OCI-LY3 (cell line): Measurements from ENCODE around the gene PIEZO2.

Experiments used
- H2AFZ ChIP-seq: fragments of 200-600, 300-600 bp; shearing (Covaris generic); 2 replicates; pipeline ENCODE4 v1.6.0; 2014; ENCODE audit warnings: antibody characterized with exemption, low read depth, low read length
- H3K27ac ChIP-seq: fragments of 200-600, 300-600 bp; sonication (generic); 2 replicates; pipeline ENCODE4 v1.5.1; 2014; ENCODE audit warnings: mild to moderate bottlenecking, low read length, moderate library complexity, mixed read lengths
- H3K27me3 ChIP-seq: fragments of 200-600, 300-600 bp; sonication (generic); 2 replicates; pipeline ENCODE4 v1.6.1; 2014; ENCODE audit warnings: low read depth, low read length, mixed read lengths
- H3K36me3 ChIP-seq: fragments of 200-600, 300-600 bp; sonication (generic); replicated peaks from 2 replicates; pipeline ENCODE3; 2014; ENCODE audit warnings: low read depth, low read length, mixed read lengths
- H3K4me1 ChIP-seq: fragments of 300-600, 200-600 bp; sonication (generic); 2 replicates; pipeline ENCODE4 v1.6.1; 2014; ENCODE audit warnings: low read length, mixed read lengths
- H3K4me2 ChIP-seq: fragments of 200-600, 300-600 bp; sonication (generic); 2 replicates; pipeline ENCODE4 v1.6.1; 2014; ENCODE audit warnings: low read length, mixed read lengths
- H3K4me3 ChIP-seq: fragments of 300-600, 200-600 bp; sonication (generic); 2 replicates; pipeline ENCODE4 v1.5.1; 2014; ENCODE audit warnings: antibody characterized with exemption, mild to moderate bottlenecking, low read length, moderate library complexity
- H3K79me2 ChIP-seq: fragments of 300-600, 200-600 bp; shearing (Covaris generic); 2 replicates; pipeline ENCODE4 v1.6.1; 2014; ENCODE audit warnings: mild to moderate bottlenecking, low read length, mixed read lengths
- H3K9ac ChIP-seq: fragments of 300-600, 200-600 bp; shearing (Covaris generic); 2 replicates; pipeline ENCODE4 v1.6.0; 2014; ENCODE audit warnings: mild to moderate bottlenecking, low read length, moderate library complexity
- H3K9me3 ChIP-seq: fragments of 200-600, 300-600 bp; shearing (Covaris generic); 2 replicates; pipeline ENCODE4 v1.6.1; 2014; ENCODE audit warnings: low read length, mixed read lengths; ENCODE audit not compliant: insufficient read depth
- H4K20me1 ChIP-seq: fragments of 200-600, 300-600 bp; sonication (generic); 2 replicates; pipeline ENCODE4 v1.6.1; 2016; ENCODE audit warnings: low read length, mixed read lengths; ENCODE audit not compliant: insufficient read depth
- EZH2phosphoT487 ChIP-seq: fragments of 200-600 bp; shearing (Covaris generic); IDR thresholded peaks from 2 replicates; pipeline ENCODE4 v1.6.1; 2018; ENCODE audit warnings: antibody characterized with exemption, mixed run types, low read depth
- TF ChIP-seq, protein P1 (sequence below): fragments of 200-600, 300-600 bp; sonication (generic); IDR thresholded peaks from 2 replicates; pipeline ENCODE4 v1.5.1; 2014; ENCODE audit warnings: antibody characterized with exemption, low read length, low read depth

The PIEZO2 gene

DNA sequence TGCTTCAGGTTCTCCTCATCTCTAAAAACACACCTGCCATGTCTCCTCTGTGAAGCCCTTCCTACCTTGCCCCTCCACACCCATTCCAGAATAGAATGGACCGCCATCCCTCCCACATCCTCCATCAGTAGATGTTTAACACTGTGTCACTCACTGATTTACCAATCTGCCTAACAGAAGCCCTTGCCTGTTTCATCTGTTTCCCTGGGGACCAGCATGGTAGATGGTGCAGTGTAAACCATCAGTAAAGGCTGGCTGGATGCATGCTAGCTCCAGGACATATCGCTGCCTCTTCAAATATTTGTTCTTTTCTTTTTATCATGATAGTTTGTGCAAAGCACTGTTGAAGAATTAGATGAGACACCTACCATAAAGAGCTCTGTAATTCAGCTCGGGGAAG lies 271.4 kb downstream of the PIEZO2 start:
- Histone ChIP-seq H4K20me1 (no peaks in the 10 kb centered on the region), H3K27me3 (no peaks in the 10 kb centered on the region), H3K36me3 (no peaks in the 10 kb centered on the region), H3K79me2 (no peaks in the 10 kb centered on the region), H3K4me1 (no peaks in the 10 kb centered on the region), H3K4me3 (no peak overlapping the region), H3K9ac (no peak overlapping the region), H3K4me2 (no peak overlapping the region), H3K27ac (no peak overlapping the region), H2AFZ (no peak overlapping the region), H3K9me3 (no peaks in the 10 kb centered on the region)
- no peak for TF ChIP-seq EZH2phosphoT487
- TF ChIP-seq, protein P1, sequence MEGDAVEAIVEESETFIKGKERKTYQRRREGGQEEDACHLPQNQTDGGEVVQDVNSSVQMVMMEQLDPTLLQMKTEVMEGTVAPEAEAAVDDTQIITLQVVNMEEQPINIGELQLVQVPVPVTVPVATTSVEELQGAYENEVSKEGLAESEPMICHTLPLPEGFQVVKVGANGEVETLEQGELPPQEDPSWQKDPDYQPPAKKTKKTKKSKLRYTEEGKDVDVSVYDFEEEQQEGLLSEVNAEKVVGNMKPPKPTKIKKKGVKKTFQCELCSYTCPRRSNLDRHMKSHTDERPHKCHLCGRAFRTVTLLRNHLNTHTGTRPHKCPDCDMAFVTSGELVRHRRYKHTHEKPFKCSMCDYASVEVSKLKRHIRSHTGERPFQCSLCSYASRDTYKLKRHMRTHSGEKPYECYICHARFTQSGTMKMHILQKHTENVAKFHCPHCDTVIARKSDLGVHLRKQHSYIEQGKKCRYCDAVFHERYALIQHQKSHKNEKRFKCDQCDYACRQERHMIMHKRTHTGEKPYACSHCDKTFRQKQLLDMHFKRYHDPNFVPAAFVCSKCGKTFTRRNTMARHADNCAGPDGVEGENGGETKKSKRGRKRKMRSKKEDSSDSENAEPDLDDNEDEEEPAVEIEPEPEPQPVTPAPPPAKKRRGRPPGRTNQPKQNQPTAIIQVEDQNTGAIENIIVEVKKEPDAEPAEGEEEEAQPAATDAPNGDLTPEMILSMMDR = no peak

DNA sequence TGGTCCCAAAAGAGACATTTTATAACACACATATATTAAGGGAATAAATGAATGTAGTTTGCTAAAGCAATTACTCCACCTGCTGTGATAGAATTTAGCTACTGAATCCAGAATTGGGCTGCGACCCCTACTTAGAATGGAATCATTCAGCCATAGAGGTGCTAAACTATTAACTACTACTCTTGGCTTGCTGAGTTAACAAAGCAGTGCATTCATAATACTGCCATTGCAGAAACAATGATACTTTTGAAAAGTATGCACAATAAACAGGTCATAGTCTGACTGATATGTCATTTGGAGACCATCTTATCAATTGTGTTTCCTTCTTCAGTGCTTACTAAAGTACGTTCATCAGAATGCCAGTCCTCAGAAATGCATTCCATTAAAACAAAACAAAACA lies 273.6 kb downstream of the PIEZO2 start:
- H3K79me2 ChIP-seq = no peaks in the 10 kb centered on the region
- no peaks in the 10 kb centered on the region for H3K27me3 ChIP-seq
- H3K9ac ChIP-seq = no peak overlapping the region
- H3K27ac ChIP-seq = no peak overlapping the region
- no peaks in the 10 kb centered on the region for H3K36me3 ChIP-seq
- no peak for TF ChIP-seq EZH2phosphoT487
- TF ChIP-seq, protein P1 = no peak
- H3K9me3 ChIP-seq = no peaks in the 10 kb centered on the region
- H2AFZ ChIP-seq = no peak overlapping the region
- H3K4me3 ChIP-seq = no peak overlapping the region
- no peaks in the 10 kb centered on the region for H3K4me1 ChIP-seq
- H4K20me1 ChIP-seq = no peaks in the 10 kb centered on the region
- H3K4me2 ChIP-seq = no peak overlapping the region

DNA sequence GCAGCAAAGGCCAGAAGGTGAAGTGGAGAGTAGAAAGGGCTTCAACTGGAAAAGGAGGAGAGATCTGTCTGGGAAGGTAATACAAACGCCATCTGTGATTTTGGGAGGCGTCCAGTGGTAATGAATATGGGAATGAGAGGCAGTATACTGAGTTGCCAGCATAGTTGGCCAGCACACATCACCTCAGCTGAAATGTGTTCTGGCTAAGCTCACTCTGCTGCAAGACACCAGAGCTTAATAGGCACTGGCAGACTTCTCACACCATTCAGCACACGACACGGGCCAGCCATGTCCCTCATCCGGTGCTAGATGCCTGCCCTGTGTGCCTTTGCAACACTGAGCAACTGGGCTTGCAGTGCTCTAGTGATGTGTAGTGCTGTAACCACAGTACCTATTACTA lies 277.1 kb downstream of the PIEZO2 start:
- Histone ChIP-seq H2AFZ (no peak overlapping the region), H3K9me3 (no peaks in the 10 kb centered on the region), H4K20me1 (no peaks in the 10 kb centered on the region), H3K4me2 (no peak overlapping the region), H3K27me3 (no peaks in the 10 kb centered on the region), H3K27ac (no peak overlapping the region), H3K79me2 (no peaks in the 10 kb centered on the region), H3K4me3 (no peak overlapping the region), H3K4me1 (no peaks in the 10 kb centered on the region), H3K36me3 (no peaks in the 10 kb centered on the region), H3K9ac (no peak overlapping the region)
- TF ChIP-seq, protein P1 = no peak
- no peak for TF ChIP-seq EZH2phosphoT487

DNA sequence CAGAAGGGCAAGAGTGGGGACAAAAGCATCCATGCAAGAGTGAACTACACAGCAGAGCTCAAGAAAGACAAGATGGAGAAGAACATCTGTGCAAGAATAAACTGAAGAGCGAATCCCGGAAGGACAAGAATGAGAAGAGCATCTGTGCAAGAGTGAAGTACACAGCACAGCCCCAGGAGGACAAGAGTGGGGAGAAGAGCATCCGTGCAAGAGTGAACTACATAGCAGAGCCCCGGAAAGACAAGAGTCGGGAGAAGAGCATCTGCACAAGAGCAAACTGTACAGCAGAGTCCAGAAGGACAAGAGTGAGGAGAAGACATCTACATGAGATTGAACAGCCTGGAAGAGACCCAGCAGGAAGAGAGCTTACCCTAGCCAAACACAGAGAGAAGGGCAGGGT lies 284.6 kb downstream of the PIEZO2 start:
- H3K9me3 ChIP-seq = no peaks in the 10 kb centered on the region
- TF ChIP-seq, protein P1 = no peak
- TF ChIP-seq EZH2phosphoT487 = no peak
- H3K9ac ChIP-seq = no peak overlapping the region
- no peaks in the 10 kb centered on the region for H4K20me1 ChIP-seq
- no peak overlapping the region for H3K27ac ChIP-seq
- H3K27me3 ChIP-seq = no peaks in the 10 kb centered on the region
- H3K4me3 ChIP-seq = no peak overlapping the region
- H2AFZ ChIP-seq = no peak overlapping the region
- no peaks in the 10 kb centered on the region for H3K36me3 ChIP-seq
- no peaks in the 10 kb centered on the region for H3K79me2 ChIP-seq
- no peaks in the 10 kb centered on the region for H3K4me1 ChIP-seq
- no peak overlapping the region for H3K4me2 ChIP-seq
